Activated CD4-positive, alpha-beta memory T cell treated with anti-CD3 and anti-CD28 coated beads, Interleukin-2, amount 10 ng/mL, durations not matched to agents 7 days and 5 days (primary cell): ENCODE data around the gene MAP6. TPM values are rescaled to one million over a fixed set of nuclear protein-coding genes. Genes with fewer than 3 reads are reported as not detected.
"Not testable (repeated sequence)": the region's sequence is repeated elsewhere in the genome, so short reads cannot be mapped to it uniquely, and the experiment has no call there.

ENCODE experiments used
- CTCF ChIA-PET: fragments of 350-600 bp; sonication (Branson Sonifier 250); formaldehyde crosslinking; loops from one replicate; lab custom pipeline; 2021; ENCODE audit warnings: antibody characterized with exemption, inconsistent platforms; lab: Charles Lee
- POLR2A ChIA-PET: fragments of 350-600 bp; sonication (Branson Sonifier 250); formaldehyde crosslinking; loops from one replicate; lab custom pipeline; 2021; ENCODE audit warnings: antibody characterized with exemption; lab: Charles Lee
- DNase-seq: peaks from one replicate; pipeline ENCODE4 v3.0.0-alpha.2; 2020
- H3K27ac Mint-ChIP-seq: one replicate; pipeline ENCODE4 v1.8.0; 2021; ENCODE audit warnings: mild to moderate bottlenecking, mixed read lengths
- H3K27me3 Mint-ChIP-seq: one replicate; pipeline ENCODE4 v1.8.0; 2021; ENCODE audit warnings: mixed read lengths
- H3K36me3 Mint-ChIP-seq: one replicate; pipeline ENCODE4 v1.8.0; 2021; ENCODE audit warnings: low read depth, mixed read lengths
- H3K4me1 Mint-ChIP-seq: one replicate; pipeline ENCODE4 v1.8.0; 2021; ENCODE audit warnings: mixed read lengths
- H3K4me3 Mint-ChIP-seq: one replicate; pipeline ENCODE4 v1.8.0; 2021; ENCODE audit warnings: mild to moderate bottlenecking, mixed read lengths
- H3K9me3 Mint-ChIP-seq: one replicate; pipeline ENCODE4 v1.8.0; 2021; ENCODE audit warnings: mixed read lengths
- total RNA-seq, 2 experiments: library from RNA; stranded (reverse); gene quantifications; one replicate each; pipeline ENCODE4 v1.2.3, GENCODE V29; 2021

MAP6 gene
- total RNA-seq, 2 experiments from 2014 or later = 1.5 to 1.6 TPM

GRCh38 chr11:75689863-75690609 is 21.2 kb upstream of the MAP6 start:
- peaks cover 8% of the 10 kb centered on the region for H3K4me1 Mint-ChIP-seq
- H3K27ac Mint-ChIP-seq = no peak overlapping the region
- H3K36me3 Mint-ChIP-seq = peaks cover 10% of the 10 kb centered on the region
- H3K9me3 Mint-ChIP-seq = peaks cover 11% of the 10 kb centered on the region
- no peak for DNase-seq
- ChIA-PET CTCF (no interaction called here), POLR2A (no interaction called here)
- H3K4me3 Mint-ChIP-seq = no peak overlapping the region
- peaks cover 66% of the 10 kb centered on the region for H3K27me3 Mint-ChIP-seq

- POLR2A ChIA-PET = not testable (repeated sequence)
- CTCF ChIA-PET = interaction anchor here (2.0 kb wide), 1 partner anchor 22 kb away, joined by 5 read pairs; no protein-coding TSS in a partner anchor
- H3K9me3 Mint-ChIP-seq = peaks cover 23% of the 10 kb centered on the region
These were observed 15.0 kb upstream of the MAP6 start for GRCh38 chr11:75683856-75684255.

GRCh38 chr11:75679566-75679965 is 10.7 kb upstream of the MAP6 start:
- Mint-ChIP-seq H3K4me1 (peaks cover 4% of the 10 kb centered on the region), H3K27me3 (peaks cover 59% of the 10 kb centered on the region), H3K36me3 (peaks cover 1% of the 10 kb centered on the region), H3K9me3 (peaks cover 8% of the 10 kb centered on the region), H3K4me3 (no peak overlapping the region), H3K27ac (no peak overlapping the region)
- CTCF ChIA-PET = no interaction called here
- POLR2A ChIA-PET = no interaction called here
- no peak for DNase-seq

More at GRCh38 chr11:75683856-75684255, 15.0 kb upstream of the MAP6 start:
- not testable (repeated sequence) for H3K4me3 Mint-ChIP-seq, H3K27ac Mint-ChIP-seq, DNase-seq, H3K4me1 Mint-ChIP-seq
- H3K27me3 Mint-ChIP-seq = peaks cover 67% of the 10 kb centered on the region
- peaks cover 16% of the 10 kb centered on the region for H3K36me3 Mint-ChIP-seq

- peaks cover 11% of the 10 kb centered on the region for H3K4me1 Mint-ChIP-seq
- H3K4me3 Mint-ChIP-seq = no peak overlapping the region
- H3K36me3 Mint-ChIP-seq = no peaks in the 10 kb centered on the region
- H3K27ac Mint-ChIP-seq = no peak overlapping the region
- peaks cover 11% of the 10 kb centered on the region for H3K9me3 Mint-ChIP-seq
- CTCF ChIA-PET = interaction anchor here (1.3 kb wide), 1 partner anchor 14 kb away, joined by 3 read pairs; no protein-coding TSS in a partner anchor
- DNase-seq = no peak
- POLR2A ChIA-PET = no interaction called here
- H3K27me3 Mint-ChIP-seq = peaks cover 51% of the 10 kb centered on the region
These were observed 9.9 kb upstream of the MAP6 start for GRCh38 chr11:75678620-75679259.

GRCh38 chr11:75677909-75678308 is 9.1 kb upstream of the MAP6 start:
- CTCF ChIA-PET = interaction anchor here (0.6 to 1.3 kb wide), 3 partner anchors 13 to 404 kb away, joined by 3 to 5 read pairs (median 4); no protein-coding TSS in a partner anchor
- DNase-seq = no peak
- POLR2A ChIA-PET = no interaction called here

GRCh38 chr11:75677275-75677674 is 8.4 kb upstream of the MAP6 start:
- H3K9me3 Mint-ChIP-seq = peaks cover 6% of the 10 kb centered on the region
- no peak for DNase-seq
- no peak overlapping the region for H3K4me3 Mint-ChIP-seq
- peaks cover 5% of the 10 kb centered on the region for H3K36me3 Mint-ChIP-seq
- ChIA-PET CTCF (interaction anchor here (1.3 kb wide), 1 partner anchor 13 kb away, joined by 3 read pairs; no protein-coding TSS in a partner anchor), POLR2A (no interaction called here)
- peaks cover 21% of the 10 kb centered on the region for H3K4me1 Mint-ChIP-seq
- peaks cover 42% of the 10 kb centered on the region for H3K27me3 Mint-ChIP-seq
- H3K27ac Mint-ChIP-seq = no peak overlapping the region

More at GRCh38 chr11:75677909-75678308, 9.1 kb upstream of the MAP6 start:
- Mint-ChIP-seq H3K36me3 (no peaks in the 10 kb centered on the region), H3K4me1 (peaks cover 15% of the 10 kb centered on the region), H3K9me3 (peaks cover 7% of the 10 kb centered on the region), H3K27me3 (peaks cover 43% of the 10 kb centered on the region), H3K27ac (no peak overlapping the region), H3K4me3 (no peak overlapping the region)

- H3K36me3 Mint-ChIP-seq = peaks cover 6% of the 10 kb centered on the region
- no peak overlapping the region for H3K4me3 Mint-ChIP-seq
- CTCF ChIA-PET = interaction anchor here (2.1 kb wide), 1 partner anchor 32 kb away, joined by 6 read pairs; no protein-coding TSS in a partner anchor
- H3K9me3 Mint-ChIP-seq = peaks cover 6% of the 10 kb centered on the region
- peaks cover 62% of the 10 kb centered on the region for H3K27me3 Mint-ChIP-seq
- no peak overlapping the region for H3K27ac Mint-ChIP-seq
- POLR2A ChIA-PET = no interaction called here
- H3K4me1 Mint-ChIP-seq = peaks cover 36% of the 10 kb centered on the region
- peak; percentile 63 for DNase-seq
These were observed 5.2 kb upstream of the MAP6 start for GRCh38 chr11:75673977-75674582.

GRCh38 chr11:75667831-75668450 is 897 bp downstream of the MAP6 start:
- peak; percentile 52 for DNase-seq
- Mint-ChIP-seq H3K27ac (no peak overlapping the region), H3K4me1 (peaks cover 36% of the 10 kb centered on the region), H3K4me3 (peak overlapping the region; percentile 82), H3K9me3 (peaks cover 2% of the 10 kb centered on the region), H3K36me3 (peaks cover 8% of the 10 kb centered on the region), H3K27me3 (peaks cover 77% of the 10 kb centered on the region)
- ChIA-PET POLR2A (interaction anchor here (1.1 kb wide), 1 partner anchor 143 kb away, joined by 3 read pairs; the partner anchor contains the start of gene GDPD5), CTCF (interaction anchor here (1.4 to 1.9 kb wide), 2 partner anchors 10 to 238 kb away, joined by 3 to 5 read pairs; no protein-coding TSS in a partner anchor)

GRCh38 chr11:75667255-75667830 is 1.5 kb downstream of the MAP6 start:
- Mint-ChIP-seq H3K9me3 (no peaks in the 10 kb centered on the region), H3K4me1 (peaks cover 30% of the 10 kb centered on the region), H3K27ac (no peak overlapping the region), H3K4me3 (peak overlapping the region; percentile 69), H3K36me3 (peaks cover 4% of the 10 kb centered on the region), H3K27me3 (peaks cover 75% of the 10 kb centered on the region)
- CTCF ChIA-PET = interaction anchor here (1.4 kb wide), 1 partner anchor 10 kb away, joined by 3 read pairs; no protein-coding TSS in a partner anchor
- POLR2A ChIA-PET = no interaction called here
- DNase-seq = no peak

- Mint-ChIP-seq H3K4me3 (no peak overlapping the region), H3K4me1 (peaks cover 27% of the 10 kb centered on the region), H3K27ac (no peak overlapping the region), H3K9me3 (no peaks in the 10 kb centered on the region), H3K36me3 (peaks cover 2% of the 10 kb centered on the region), H3K27me3 (peaks cover 66% of the 10 kb centered on the region)
- ChIA-PET POLR2A (no interaction called here), CTCF (interaction anchor here (1.0 kb wide), 1 partner anchor 10 kb away, joined by 3 read pairs; no protein-coding TSS in a partner anchor)
- no peak for DNase-seq
These were observed 2.8 kb downstream of the MAP6 start for GRCh38 chr11:75665990-75666389.

GRCh38 chr11:75665126-75665525 is 3.7 kb downstream of the MAP6 start:
- H3K9me3 Mint-ChIP-seq = no peaks in the 10 kb centered on the region
- H3K4me3 Mint-ChIP-seq = no peak overlapping the region
- peaks cover 2% of the 10 kb centered on the region for H3K36me3 Mint-ChIP-seq
- CTCF ChIA-PET = interaction anchor here (1.1 to 1.4 kb wide), 2 partner anchors 13 to 41 kb away, joined by 3 read pairs; no protein-coding TSS in a partner anchor
- H3K27me3 Mint-ChIP-seq = peaks cover 62% of the 10 kb centered on the region
- no peak for DNase-seq
- POLR2A ChIA-PET = no interaction called here
- H3K27ac Mint-ChIP-seq = no peak overlapping the region
- H3K4me1 Mint-ChIP-seq = peaks cover 22% of the 10 kb centered on the region

GRCh38 chr11:75664389-75664788 is 4.4 kb downstream of the MAP6 start:
- Mint-ChIP-seq H3K36me3 (peaks cover 2% of the 10 kb centered on the region), H3K27ac (no peak overlapping the region), H3K27me3 (peaks cover 57% of the 10 kb centered on the region), H3K4me3 (no peak overlapping the region), H3K4me1 (peaks cover 17% of the 10 kb centered on the region), H3K9me3 (no peaks in the 10 kb centered on the region)
- DNase-seq = no peak
- POLR2A ChIA-PET = no interaction called here
- CTCF ChIA-PET = interaction anchor here (1.1 to 1.4 kb wide), 2 partner anchors 14 to 42 kb away, joined by 3 read pairs; no protein-coding TSS in a partner anchor
